ENCODE data around the gene EMILIN1.
"Not testable (repeated sequence)": the region's sequence is repeated elsewhere in the genome, so short reads cannot be mapped to it uniquely, and the experiment has no call there.

The EMILIN1 gene

DNA sequence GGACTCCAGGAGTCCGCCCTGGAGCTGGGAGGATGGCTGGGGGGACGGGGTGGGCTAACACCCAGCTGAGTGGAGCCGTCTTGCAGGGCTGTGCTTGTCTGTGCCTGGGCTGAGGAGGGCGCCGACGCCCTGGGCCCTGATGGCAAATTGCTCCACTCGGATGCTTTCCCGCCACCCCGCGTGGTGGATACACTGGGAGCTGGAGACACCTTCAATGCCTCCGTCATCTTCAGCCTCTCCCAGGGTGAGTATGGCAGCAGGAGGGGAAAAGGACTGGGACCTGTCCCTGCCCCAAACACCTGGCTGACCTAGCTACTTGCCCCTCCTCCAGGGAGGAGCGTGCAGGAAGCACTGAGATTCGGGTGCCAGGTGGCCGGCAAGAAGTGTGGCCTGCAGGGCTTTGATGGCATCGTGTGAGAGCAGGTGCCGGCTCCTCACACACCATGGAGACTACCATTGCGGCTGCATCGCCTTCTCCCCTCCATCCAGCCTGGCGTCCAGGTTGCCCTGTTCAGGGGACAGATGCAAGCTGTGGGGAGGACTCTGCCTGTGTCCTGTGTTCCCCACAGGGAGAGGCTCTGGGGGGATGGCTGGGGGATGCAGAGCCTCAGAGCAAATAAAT lies 21.0 kb downstream of the EMILIN1 start:
- H3K27me3 Mint-ChIP-seq (ENCODE audit: low read depth, poor library complexity): peaks cover 22% of the 10 kb centered on the region
- no peaks in the 10 kb centered on the region for H3K9me3 Mint-ChIP-seq
- no peak overlapping the region for H3K4me3 Mint-ChIP-seq
- TF ChIP-seq, protein P1, sequence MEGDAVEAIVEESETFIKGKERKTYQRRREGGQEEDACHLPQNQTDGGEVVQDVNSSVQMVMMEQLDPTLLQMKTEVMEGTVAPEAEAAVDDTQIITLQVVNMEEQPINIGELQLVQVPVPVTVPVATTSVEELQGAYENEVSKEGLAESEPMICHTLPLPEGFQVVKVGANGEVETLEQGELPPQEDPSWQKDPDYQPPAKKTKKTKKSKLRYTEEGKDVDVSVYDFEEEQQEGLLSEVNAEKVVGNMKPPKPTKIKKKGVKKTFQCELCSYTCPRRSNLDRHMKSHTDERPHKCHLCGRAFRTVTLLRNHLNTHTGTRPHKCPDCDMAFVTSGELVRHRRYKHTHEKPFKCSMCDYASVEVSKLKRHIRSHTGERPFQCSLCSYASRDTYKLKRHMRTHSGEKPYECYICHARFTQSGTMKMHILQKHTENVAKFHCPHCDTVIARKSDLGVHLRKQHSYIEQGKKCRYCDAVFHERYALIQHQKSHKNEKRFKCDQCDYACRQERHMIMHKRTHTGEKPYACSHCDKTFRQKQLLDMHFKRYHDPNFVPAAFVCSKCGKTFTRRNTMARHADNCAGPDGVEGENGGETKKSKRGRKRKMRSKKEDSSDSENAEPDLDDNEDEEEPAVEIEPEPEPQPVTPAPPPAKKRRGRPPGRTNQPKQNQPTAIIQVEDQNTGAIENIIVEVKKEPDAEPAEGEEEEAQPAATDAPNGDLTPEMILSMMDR (IDR thresholded peaks at IDR 0.05): no peak
- DNase-seq: no peak
- H3K36me3 Mint-ChIP-seq (ENCODE audit: low read depth): no peaks in the 10 kb centered on the region
- H3K27ac Mint-ChIP-seq: no peak overlapping the region
- peaks cover 27% of the 10 kb centered on the region for H3K4me1 Mint-ChIP-seq

GRCh38 chr2:27100036-27100435 lies 21.6 kb downstream of the EMILIN1 start:
- no peak overlapping the region for H3K27ac Mint-ChIP-seq

GRCh38 chr2:27102329-27102728 lies 23.9 kb downstream of the EMILIN1 start:
- H3K36me3 Mint-ChIP-seq (ENCODE audit: low read depth): no peaks in the 10 kb centered on the region
- no peak for DNase-seq
- H3K27me3 Mint-ChIP-seq (ENCODE audit: low read depth, poor library complexity): peaks cover 22% of the 10 kb centered on the region
- no peak overlapping the region for H3K4me3 Mint-ChIP-seq
- H3K9me3 Mint-ChIP-seq: no peaks in the 10 kb centered on the region
- TF ChIP-seq, protein P1 (IDR thresholded peaks at IDR 0.05): no peak
- peaks cover 12% of the 10 kb centered on the region for H3K4me1 Mint-ChIP-seq
- H3K27ac Mint-ChIP-seq: no peak overlapping the region

More at GRCh38 chr2:27100036-27100435, 21.6 kb downstream of the EMILIN1 start:
- Mint-ChIP-seq H3K4me3 (no peak overlapping the region), H3K36me3 (ENCODE audit: low read depth) (no peaks in the 10 kb centered on the region), H3K9me3 (no peaks in the 10 kb centered on the region), H3K27me3 (ENCODE audit: low read depth, poor library complexity) (peaks cover 22% of the 10 kb centered on the region), H3K4me1 (peaks cover 27% of the 10 kb centered on the region)
- TF ChIP-seq, protein P1 (IDR thresholded peaks at IDR 0.05): no peak
- no peak for DNase-seq

- Mint-ChIP-seq H3K27me3 (ENCODE audit: low read depth, poor library complexity) (peaks cover 27% of the 10 kb centered on the region), H3K36me3 (ENCODE audit: low read depth) (no peaks in the 10 kb centered on the region), H3K4me3 (no peak overlapping the region), H3K9me3 (no peaks in the 10 kb centered on the region), H3K27ac (no peak overlapping the region), H3K4me1 (peaks cover 5% of the 10 kb centered on the region)
- no peak for DNase-seq
- TF ChIP-seq, protein P1 (IDR thresholded peaks at IDR 0.05): no peak
Observed at GRCh38 chr2:27105981-27106380, 27.6 kb downstream of the EMILIN1 start.

GRCh38 chr2:27108221-27108620 lies 29.8 kb downstream of the EMILIN1 start:
- no peak for DNase-seq
- Mint-ChIP-seq H3K36me3 (ENCODE audit: low read depth) (no peaks in the 10 kb centered on the region), H3K9me3 (no peaks in the 10 kb centered on the region), H3K4me3 (no peak overlapping the region), H3K27me3 (ENCODE audit: low read depth, poor library complexity) (peaks cover 31% of the 10 kb centered on the region), H3K27ac (no peak overlapping the region), H3K4me1 (peaks cover 5% of the 10 kb centered on the region)
- TF ChIP-seq, protein P1 (IDR thresholded peaks at IDR 0.05): no peak

DNA sequence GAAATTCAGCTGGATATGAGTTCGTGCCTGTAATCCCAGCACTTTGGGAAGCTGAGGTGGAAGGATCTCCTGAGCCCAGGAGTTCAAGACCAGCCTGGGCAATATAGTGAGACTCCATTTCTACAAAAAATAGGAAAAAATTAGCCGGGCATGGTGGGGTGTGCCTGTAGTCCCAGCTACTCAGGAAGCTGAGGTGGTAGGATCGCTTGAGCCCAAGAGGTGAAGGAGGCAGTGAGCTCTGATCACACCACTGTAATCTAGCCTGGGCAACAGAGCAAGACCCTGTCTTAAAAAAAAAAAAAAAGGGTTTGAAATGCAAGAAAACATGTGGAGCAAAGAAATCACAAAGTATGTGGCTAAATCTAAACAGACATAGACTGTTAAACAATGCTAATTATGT lies 30.7 kb downstream of the EMILIN1 start:
- no peak for DNase-seq
- Mint-ChIP-seq H3K9me3 (no peaks in the 10 kb centered on the region), H3K27ac (no peak overlapping the region), H3K27me3 (ENCODE audit: low read depth, poor library complexity) (peaks cover 38% of the 10 kb centered on the region), H3K4me3 (no peak overlapping the region), H3K4me1 (peaks cover 5% of the 10 kb centered on the region), H3K36me3 (ENCODE audit: low read depth) (no peaks in the 10 kb centered on the region)
- TF ChIP-seq, protein P1 (IDR thresholded peaks at IDR 0.05): no peak

GRCh38 chr2:27110603-27111352 lies 32.4 kb downstream of the EMILIN1 start:
- H3K9me3 Mint-ChIP-seq; H3K4me1 Mint-ChIP-seq; DNase-seq; H3K27ac Mint-ChIP-seq; H3K36me3 Mint-ChIP-seq (ENCODE audit: low read depth); H3K4me3 Mint-ChIP-seq: not testable (repeated sequence)
- peaks cover 40% of the 10 kb centered on the region for H3K27me3 Mint-ChIP-seq (ENCODE audit: low read depth, poor library complexity)

DNA sequence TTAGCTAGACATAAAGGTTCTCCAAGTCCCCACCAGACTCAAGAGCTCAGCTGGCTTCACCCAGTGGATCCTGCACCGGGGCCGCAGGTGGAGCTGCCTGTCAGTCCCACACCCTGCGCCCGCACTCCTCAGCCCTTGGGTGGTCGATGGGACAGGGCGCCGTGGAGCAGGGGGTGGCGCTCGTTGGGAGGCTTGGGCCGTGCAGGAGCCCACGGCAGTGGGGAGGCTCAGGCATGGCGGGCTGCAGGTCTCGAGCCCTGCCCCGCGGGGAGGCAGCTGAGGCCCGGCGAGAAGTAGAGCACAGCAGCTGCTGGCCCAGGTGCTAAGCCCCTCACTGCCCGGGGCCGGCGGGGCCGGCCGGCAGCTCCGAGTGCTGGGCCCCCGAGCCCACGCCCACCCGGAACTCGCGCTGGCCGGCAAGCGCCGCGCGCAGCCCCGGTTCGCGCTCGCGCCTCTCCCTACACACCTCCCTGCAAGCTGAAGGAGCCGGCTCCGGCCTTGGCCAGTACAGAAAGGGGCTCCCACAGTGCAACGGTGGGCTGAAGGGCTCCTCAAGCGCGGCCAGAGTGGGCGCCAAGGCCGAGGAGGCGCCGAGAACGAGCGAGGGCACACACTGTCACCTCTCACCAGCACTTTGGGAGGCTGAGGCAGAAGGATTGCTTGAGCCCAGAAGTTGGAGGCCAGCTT lies 33.1 kb downstream of the EMILIN1 start:
- H3K36me3 Mint-ChIP-seq (ENCODE audit: low read depth); H3K4me3 Mint-ChIP-seq; H3K9me3 Mint-ChIP-seq; H3K4me1 Mint-ChIP-seq; H3K27ac Mint-ChIP-seq; DNase-seq: not testable (repeated sequence)
- H3K27me3 Mint-ChIP-seq (ENCODE audit: low read depth, poor library complexity): peaks cover 46% of the 10 kb centered on the region

Data from nephron progenitor cell (in vitro differentiated cells).